Neuronal stem cell (in vitro differentiated cells): Measurements from ENCODE around the gene EMC1.
"Not testable (repeated sequence)": the region's sequence is repeated elsewhere in the genome, so short reads cannot be mapped to it uniquely, and the experiment has no call there.

Experiments used
- DNase-seq: peaks from one replicate; pipeline ENCODE4 v3.0.0-alpha.2; 2013; ENCODE audit warnings: low spot score
- H2AFZ ChIP-seq: one replicate; pipeline ENCODE4 v1.6.1; 2013; ENCODE audit warnings: mild to moderate bottlenecking, low read length, inconsistent platforms
- H2AK5ac ChIP-seq: 2 replicates; pipeline ENCODE4 v1.6.1; 2013; ENCODE audit warnings: low read depth, mild to moderate bottlenecking, inconsistent platforms, low read length, moderate library complexity, mixed read lengths
- H2BK120ac ChIP-seq: 2 replicates; pipeline ENCODE4 v1.6.1; 2013; ENCODE audit warnings: low read depth, mild to moderate bottlenecking, inconsistent platforms, low read length, moderate library complexity, mixed read lengths
- H2BK12ac ChIP-seq: one replicate; pipeline ENCODE4 v1.6.1; 2013; ENCODE audit warnings: low read length, inconsistent platforms
- H2BK15ac ChIP-seq: 2 replicates; pipeline ENCODE4 v1.6.1; 2013; ENCODE audit warnings: mild to moderate bottlenecking, low read length, inconsistent platforms, mixed read lengths
- H2BK5ac ChIP-seq: one replicate; pipeline ENCODE4 v1.6.1; 2013; ENCODE audit warnings: inconsistent platforms, mild to moderate bottlenecking, low read length, moderate library complexity
- H3K14ac ChIP-seq: one replicate; pipeline ENCODE4 v1.6.1; 2013; ENCODE audit warnings: low read length, inconsistent platforms
- H3K18ac ChIP-seq: 2 replicates; pipeline ENCODE4 v1.6.1; 2013; ENCODE audit warnings: low read length, inconsistent platforms
- H3K23ac ChIP-seq: 2 replicates; pipeline ENCODE4 v1.6.1; 2013; ENCODE audit warnings: low read depth, mild to moderate bottlenecking, mixed read lengths, low read length, inconsistent platforms; ENCODE audit not compliant: poor library complexity
- H3K27ac ChIP-seq: replicated peaks from 3 replicates; pipeline ENCODE4 v1.5.1; 2013; ENCODE audit warnings: low read length, inconsistent platforms
- H3K27me3 ChIP-seq, 3 experiments: 2 replicates each; pipeline ENCODE4 v1.6.1; 2013; ENCODE audit warnings: low read length in 3 of 3, mild to moderate bottlenecking in 2 of 3, inconsistent platforms in 1 of 3, low read depth in 1 of 3, mixed read lengths in 1 of 3, moderate library complexity in 1 of 3; ENCODE audit not compliant: control insufficient read depth in 3 of 3, insufficient read depth in 3 of 3
- H3K36me3 ChIP-seq, 2 donors: replicated peaks in 1 of 2; 2 replicates each; pipeline ENCODE4 v1.6.1; 2013; ENCODE audit warnings: low read length in 2 of 2; ENCODE audit not compliant: control insufficient read depth in 2 of 2, insufficient read depth in 2 of 2
- H3K4ac ChIP-seq: 2 replicates; pipeline ENCODE4 v1.6.1; 2013; ENCODE audit warnings: inconsistent platforms, mild to moderate bottlenecking, low read length, moderate library complexity
- H3K4me1 ChIP-seq, 2 donors: 1 replicate in 1 of 2; 2 replicates in 1 of 2; pipeline ENCODE4 v1.6.1; 2013; ENCODE audit warnings: low read length in 2 of 2, low read depth in 1 of 2; ENCODE audit not compliant: control insufficient read depth in 2 of 2, insufficient read depth in 1 of 2
- H3K4me2 ChIP-seq: one replicate; pipeline ENCODE4 v1.6.1; 2013; ENCODE audit warnings: mild to moderate bottlenecking, low read length, inconsistent platforms; ENCODE audit not compliant: insufficient read depth, poor library complexity, severe bottlenecking
- H3K4me3 ChIP-seq, 2 donors: 2 replicates each; pipeline ENCODE4 v1.5.1; 2013; ENCODE audit warnings: low read length in 2 of 2, mild to moderate bottlenecking in 2 of 2, inconsistent platforms in 1 of 2, moderate library complexity in 1 of 2
- H3K79me1 ChIP-seq: one replicate; pipeline ENCODE4 v1.6.1; 2013; ENCODE audit warnings: low read depth, mild to moderate bottlenecking, inconsistent platforms, low read length, moderate library complexity
- H3K9ac ChIP-seq: one replicate; pipeline ENCODE4 v1.6.1; 2013; ENCODE audit warnings: mild to moderate bottlenecking, low read depth, low read length, inconsistent platforms; ENCODE audit not compliant: poor library complexity
- H3K9me3 ChIP-seq, 2 donors: replicated peaks in 1 of 2; 2 replicates each; pipeline versions ENCODE3 to v1.6.1; 2013; ENCODE audit warnings: low read length in 2 of 2, mild to moderate bottlenecking in 2 of 2, inconsistent platforms in 1 of 2, low read depth in 1 of 2, mixed read lengths in 1 of 2, moderate library complexity in 1 of 2; ENCODE audit not compliant: control insufficient read depth in 2 of 2, insufficient read depth in 1 of 2
- H4K8ac ChIP-seq: one replicate; pipeline ENCODE4 v1.6.1; 2013; ENCODE audit warnings: low read depth, mild to moderate bottlenecking, inconsistent platforms, low read length, moderate library complexity
- H4K91ac ChIP-seq: one replicate; pipeline ENCODE4 v1.6.1; 2013; ENCODE audit warnings: low read length, low read depth, mild to moderate bottlenecking, inconsistent platforms; ENCODE audit not compliant: poor library complexity
- WGBS, 2 donors: extraction: QIAGEN DNeasy Blood & Tissue Kit; methylation state at CpG; one replicate each; pipeline ENCODE4 v1.1.7; 2013; ENCODE audit warnings: missing lambda C conversion rate in 2 of 2, mixed read lengths in 1 of 2; ENCODE audit not compliant: insufficient read length in 2 of 2, insufficient replicate concordance in 1 of 2; ENCODE audit errors: extremely low coverage in 2 of 2; 5-methylcytosine and 5-hydroxymethylcytosine counted together

EMC1 gene

GRCh38 chr1:19273106-19273843 is 22.0 kb upstream of the EMC1 start:
- Histone ChIP-seq H3K9me3 (no peaks in the 10 kb centered on the region), H2AK5ac (no peak overlapping the region), H2AFZ (no peak overlapping the region), H4K8ac (no peak overlapping the region), H3K79me1 (no peaks in the 10 kb centered on the region), H3K9ac (peak overlapping the region; percentile 60), H2BK15ac (no peak overlapping the region), H4K91ac (no peak overlapping the region), H2BK12ac (no peak overlapping the region), H3K14ac (no peak overlapping the region), H3K4ac (no peak overlapping the region), H3K4me2 (no peak overlapping the region), H3K27me3 (no peaks in the 10 kb centered on the region), H3K18ac (no peak overlapping the region), H3K27ac (no peak overlapping the region), H2BK120ac (no peak overlapping the region), H3K36me3 (no peaks in the 10 kb centered on the region), H3K4me1 (no peaks in the 10 kb centered on the region), H2BK5ac (no peak overlapping the region), H3K23ac (peak overlapping the region; percentile 20), H3K4me3 (peak overlapping the region in 1 of 2 donors; percentile 60)
- DNase-seq: no peak
- WGBS, 2 donors: no CpG with 5 or more reads among the region's 22 CpGs

GRCh38 chr1:19272064-19272463 is 20.7 kb upstream of the EMC1 start:
- Histone ChIP-seq H4K8ac (no peak overlapping the region), H2AFZ (no peak overlapping the region)

GRCh38 chr1:19270343-19270730 is 19.0 kb upstream of the EMC1 start:
- not testable (repeated sequence) for H2AK5ac ChIP-seq, H3K9me3 ChIP-seq, H4K91ac ChIP-seq, H3K36me3 ChIP-seq, H3K4me2 ChIP-seq, H3K79me1 ChIP-seq, H3K14ac ChIP-seq, H3K4me3 ChIP-seq, H3K18ac ChIP-seq, H3K27ac ChIP-seq, H3K4ac ChIP-seq, H4K8ac ChIP-seq, H2BK15ac ChIP-seq, H2BK5ac ChIP-seq, DNase-seq, H3K23ac ChIP-seq, H3K27me3 ChIP-seq, H3K4me1 ChIP-seq, H2AFZ ChIP-seq, H3K9ac ChIP-seq, H2BK12ac ChIP-seq, H2BK120ac ChIP-seq
- no CpG with 5 or more reads among the region's 6 CpGs for WGBS, 2 donors

More at GRCh38 chr1:19272064-19272463, 20.7 kb upstream of the EMC1 start:
- H3K18ac ChIP-seq: no peak overlapping the region
- H3K79me1 ChIP-seq: no peaks in the 10 kb centered on the region
- H2BK5ac ChIP-seq: no peak overlapping the region
- no peak overlapping the region for H3K27ac ChIP-seq
- H2BK120ac ChIP-seq: no peak overlapping the region
- H3K23ac ChIP-seq: no peak overlapping the region
- no peak for DNase-seq
- H3K4ac ChIP-seq: no peak overlapping the region
- no peak overlapping the region for H3K4me3 ChIP-seq
- no peak overlapping the region for H3K9ac ChIP-seq
- no peak overlapping the region for H3K4me2 ChIP-seq
- H3K27me3 ChIP-seq: no peaks in the 10 kb centered on the region
- H3K36me3 ChIP-seq: no peaks in the 10 kb centered on the region
- no peaks in the 10 kb centered on the region for H3K9me3 ChIP-seq
- H2BK12ac ChIP-seq: no peak overlapping the region
- H3K14ac ChIP-seq: no peak overlapping the region
- H2BK15ac ChIP-seq: no peak overlapping the region
- no peaks in the 10 kb centered on the region for H3K4me1 ChIP-seq
- no peak overlapping the region for H2AK5ac ChIP-seq
- H4K91ac ChIP-seq: no peak overlapping the region

- H3K23ac ChIP-seq, H3K27me3 ChIP-seq, DNase-seq, H3K79me1 ChIP-seq, H3K9me3 ChIP-seq, H2BK120ac ChIP-seq, H3K18ac ChIP-seq, H2BK12ac ChIP-seq, H3K36me3 ChIP-seq, H2BK15ac ChIP-seq, H4K8ac ChIP-seq, H3K27ac ChIP-seq, H4K91ac ChIP-seq, H3K4me1 ChIP-seq, H3K4ac ChIP-seq, H3K9ac ChIP-seq, H2AFZ ChIP-seq, H3K4me2 ChIP-seq, H2BK5ac ChIP-seq, H2AK5ac ChIP-seq, H3K4me3 ChIP-seq, H3K14ac ChIP-seq: not testable (repeated sequence)
- no CpG with 5 or more reads among the region's 9 CpGs for WGBS, 2 donors
Measured at GRCh38 chr1:19269427-19270342, 18.4 kb upstream of the EMC1 start.
